Spinal cord (tissue), 10 donors: ENCODE data around the gene ANKRD37. TPM values are rescaled to one million over a fixed set of nuclear protein-coding genes. Genes with fewer than 3 reads are reported as not detected.

Experiments
- DNase-seq, 6 donors: peaks; one replicate each; pipeline versions ENCODE4 v3.0.0 to v3.0.0-alpha.2; 2013 to 2015; ENCODE audit warnings: low spot score in 6 of 6, low read depth in 4 of 6
- H3K27ac ChIP-seq: one replicate; pipeline ENCODE4 v1.5.1; 2013; ENCODE audit warnings: low read depth, low read length, control low read depth
- H3K27me3 ChIP-seq: one replicate; pipeline ENCODE4 v1.6.1; 2013; ENCODE audit warnings: low read length; ENCODE audit not compliant: control insufficient read depth, insufficient read depth
- H3K36me3 ChIP-seq: one replicate; pipeline ENCODE4 v1.6.1; 2013; ENCODE audit warnings: low read length; ENCODE audit not compliant: control insufficient read depth, insufficient read depth
- H3K4me1 ChIP-seq: one replicate; pipeline ENCODE4 v1.6.1; 2013; ENCODE audit warnings: low read length; ENCODE audit not compliant: control insufficient read depth, insufficient read depth
- H3K4me3 ChIP-seq: one replicate; pipeline ENCODE4 v1.5.1; 2013; ENCODE audit warnings: low read depth, low read length, control low read depth
- H3K9me3 ChIP-seq: one replicate; pipeline ENCODE4 v1.6.1; 2013; ENCODE audit warnings: low read length; ENCODE audit not compliant: control insufficient read depth, insufficient read depth
- WGBS: methylation state at CpG from one replicate; pipeline ENCODE4 v1.1.5; 2013; ENCODE audit warnings: missing lambda C conversion rate; ENCODE audit not compliant: insufficient coverage; 5-methylcytosine and 5-hydroxymethylcytosine counted together
- polyA plus RNA-seq, 2 donors: library from polyadenylated mRNA; unstranded; fragments of 120-200 nt; gene quantifications; one replicate each; pipeline ENCODE4 v1.2.1, GENCODE V29; 2013; ENCODE audit not compliant: insufficient read length in 2 of 2
- total RNA-seq, 2 donors: library from RNA; depleted of rRNA in 1 of 2; stranded (reverse); fragments of 120-200 nt in 1 of 2; fragments of >200 nt in 1 of 2; gene quantifications; one replicate each; pipeline versions ENCODE4 v1.2.3 to v1.2.4, GENCODE V29; 2013 to 2014
- donor health status: healthy.

Gene ANKRD37
- total and polyA plus RNA-seq, 4 donors = 17.5 to 28.6 (median 22.8) TPM

DNA sequence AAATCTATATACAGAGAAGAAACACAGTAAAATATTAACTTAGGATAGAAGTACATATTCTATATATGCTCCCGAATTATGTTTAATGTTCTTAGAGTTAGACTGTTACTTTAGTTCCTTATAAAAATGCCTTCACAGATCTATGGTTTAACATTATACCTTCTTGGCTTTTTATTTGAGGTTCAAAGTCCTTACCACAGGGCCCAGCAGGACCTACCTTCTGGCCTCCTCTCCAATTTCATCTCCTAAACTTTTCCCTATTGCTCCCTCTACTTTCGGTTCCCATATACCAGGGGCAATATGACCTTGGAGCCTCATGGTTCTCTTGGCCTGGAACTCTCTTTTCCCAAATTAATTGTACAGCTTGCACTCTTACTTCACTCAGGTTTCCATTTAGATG, 11.8 kb downstream of the ANKRD37 start:
- no peaks in the 10 kb centered on the region for H3K4me1 ChIP-seq
- H3K27me3 ChIP-seq = no peaks in the 10 kb centered on the region
- 100% methylated on average over 1 of the region's 2 CpGs for WGBS
- peaks cover 36% of the 10 kb centered on the region for H3K36me3 ChIP-seq
- H3K27ac ChIP-seq = no peak overlapping the region
- no peaks in the 10 kb centered on the region for H3K9me3 ChIP-seq
- H3K4me3 ChIP-seq = no peak overlapping the region
- DNase-seq = no peak

DNA sequence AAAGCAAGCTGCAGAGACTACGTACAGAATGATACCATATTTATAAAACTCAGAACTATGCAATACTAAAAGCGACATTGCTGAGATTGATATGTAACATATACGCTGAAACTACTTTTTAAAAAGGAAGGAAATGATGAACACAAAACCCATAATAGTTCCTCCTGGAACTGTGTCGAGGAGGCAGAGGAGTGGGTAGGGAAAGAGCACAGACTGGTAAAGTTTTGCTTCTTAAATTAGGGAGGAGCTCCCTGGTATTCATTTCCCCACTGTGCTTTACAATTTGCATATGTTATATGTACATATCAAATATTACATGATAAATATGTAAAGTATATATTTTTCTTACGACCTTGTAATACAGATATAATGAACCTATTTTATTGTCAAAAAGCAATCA, 15.2 kb downstream of the ANKRD37 start:
- no peaks in the 10 kb centered on the region for H3K27me3 ChIP-seq
- no CpG with 5 or more reads among the region's 5 CpGs for WGBS
- peaks cover 16% of the 10 kb centered on the region for H3K36me3 ChIP-seq
- DNase-seq = no peak
- no peak overlapping the region for H3K27ac ChIP-seq
- no peaks in the 10 kb centered on the region for H3K9me3 ChIP-seq
- no peak overlapping the region for H3K4me3 ChIP-seq
- no peaks in the 10 kb centered on the region for H3K4me1 ChIP-seq

DNA sequence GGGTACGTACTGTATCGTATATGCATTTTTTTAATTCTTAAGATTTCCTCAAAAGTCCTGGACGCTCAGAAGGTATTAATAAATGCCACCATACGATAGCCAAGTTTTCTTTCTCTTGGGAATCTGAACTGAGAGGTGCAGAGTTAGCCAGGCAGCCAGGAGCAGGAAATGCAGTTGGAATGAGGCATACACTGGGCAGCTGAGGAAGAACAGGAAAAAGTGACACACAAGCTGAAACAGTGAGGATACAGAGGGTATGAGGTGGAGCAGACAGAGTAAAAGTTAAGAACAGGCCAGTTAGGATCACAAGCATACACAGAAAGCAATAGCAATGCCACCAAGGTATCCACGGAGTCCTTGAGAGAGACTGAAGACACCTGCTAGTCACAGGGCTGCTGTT, 15.8 kb downstream of the ANKRD37 start:
- no peak for DNase-seq
- peaks cover 16% of the 10 kb centered on the region for H3K36me3 ChIP-seq
- no peaks in the 10 kb centered on the region for H3K4me1 ChIP-seq
- H3K9me3 ChIP-seq = no peaks in the 10 kb centered on the region
- H3K27ac ChIP-seq = no peak overlapping the region
- H3K27me3 ChIP-seq = no peaks in the 10 kb centered on the region
- 100% methylated on average over 5 of the region's 5 CpGs for WGBS
- H3K4me3 ChIP-seq = no peak overlapping the region

DNA sequence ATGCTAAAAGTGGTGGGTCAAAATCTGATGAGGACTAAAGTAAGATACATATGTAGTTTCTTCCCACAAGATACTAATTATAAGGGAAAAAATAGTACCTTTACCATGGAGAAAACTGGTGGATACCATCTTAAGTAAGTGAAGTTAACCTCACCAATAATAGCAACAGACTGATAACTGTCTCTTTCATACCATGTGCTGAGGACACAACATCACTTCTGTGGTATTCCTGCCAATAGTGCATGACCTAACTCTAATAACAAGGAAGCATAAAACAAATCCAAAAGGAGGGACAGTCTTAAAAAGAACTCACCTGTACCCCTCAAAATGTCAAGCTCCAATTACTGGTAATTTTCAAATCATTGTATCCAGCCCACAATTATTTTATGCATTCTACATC, 20.3 kb downstream of the ANKRD37 start:
- no peak for DNase-seq
- H3K36me3 ChIP-seq = peaks cover 24% of the 10 kb centered on the region
- H3K4me3 ChIP-seq = no peak overlapping the region
- H3K4me1 ChIP-seq = no peaks in the 10 kb centered on the region
- H3K27ac ChIP-seq = no peak overlapping the region
- H3K27me3 ChIP-seq = no peaks in the 10 kb centered on the region
- no peaks in the 10 kb centered on the region for H3K9me3 ChIP-seq

DNA sequence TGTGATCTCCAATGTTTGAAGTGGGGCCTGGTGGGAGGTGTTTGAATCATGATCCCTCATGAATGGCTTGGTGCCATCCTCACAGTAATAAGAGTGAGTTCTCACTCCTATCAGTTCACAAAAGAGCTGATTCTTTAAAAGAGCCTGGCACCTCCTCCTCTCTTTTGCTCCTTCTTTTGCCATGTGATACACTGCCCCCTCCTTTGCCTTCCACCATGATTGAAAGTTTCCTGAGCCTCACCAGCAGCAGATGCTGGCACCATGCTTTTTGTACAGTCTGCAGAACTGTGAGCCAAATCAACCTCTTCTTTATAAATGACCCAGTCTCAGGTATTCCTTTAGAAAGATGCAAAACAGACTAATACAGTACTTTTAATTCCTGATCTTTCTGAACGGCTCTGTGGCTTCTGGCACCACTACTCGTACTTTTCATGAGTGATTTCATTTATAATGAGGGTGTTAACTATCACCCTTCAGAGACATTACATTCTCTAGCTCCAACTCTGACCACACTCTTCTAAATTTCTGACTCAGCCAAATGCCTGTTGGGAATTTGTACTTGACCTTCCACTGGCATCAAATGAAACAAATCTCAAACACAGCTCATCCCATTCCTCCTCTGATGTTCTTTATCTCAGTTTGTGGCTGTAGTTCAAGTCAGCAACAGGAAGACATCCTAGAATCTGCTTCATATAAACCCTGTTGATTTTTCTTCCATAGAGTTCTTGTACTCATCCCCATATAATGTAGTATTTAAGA, 24.9 kb downstream of the ANKRD37 start:
- Histone ChIP-seq H3K9me3 (no peaks in the 10 kb centered on the region), H3K4me3 (no peak overlapping the region), H3K36me3 (peaks cover 19% of the 10 kb centered on the region), H3K4me1 (peaks cover 13% of the 10 kb centered on the region), H3K27me3 (no peaks in the 10 kb centered on the region), H3K27ac (no peak overlapping the region)
- no CpG with 5 or more reads among the region's 2 CpGs for WGBS
- peak in 1 of 6 donors; percentile 13 for DNase-seq

DNA sequence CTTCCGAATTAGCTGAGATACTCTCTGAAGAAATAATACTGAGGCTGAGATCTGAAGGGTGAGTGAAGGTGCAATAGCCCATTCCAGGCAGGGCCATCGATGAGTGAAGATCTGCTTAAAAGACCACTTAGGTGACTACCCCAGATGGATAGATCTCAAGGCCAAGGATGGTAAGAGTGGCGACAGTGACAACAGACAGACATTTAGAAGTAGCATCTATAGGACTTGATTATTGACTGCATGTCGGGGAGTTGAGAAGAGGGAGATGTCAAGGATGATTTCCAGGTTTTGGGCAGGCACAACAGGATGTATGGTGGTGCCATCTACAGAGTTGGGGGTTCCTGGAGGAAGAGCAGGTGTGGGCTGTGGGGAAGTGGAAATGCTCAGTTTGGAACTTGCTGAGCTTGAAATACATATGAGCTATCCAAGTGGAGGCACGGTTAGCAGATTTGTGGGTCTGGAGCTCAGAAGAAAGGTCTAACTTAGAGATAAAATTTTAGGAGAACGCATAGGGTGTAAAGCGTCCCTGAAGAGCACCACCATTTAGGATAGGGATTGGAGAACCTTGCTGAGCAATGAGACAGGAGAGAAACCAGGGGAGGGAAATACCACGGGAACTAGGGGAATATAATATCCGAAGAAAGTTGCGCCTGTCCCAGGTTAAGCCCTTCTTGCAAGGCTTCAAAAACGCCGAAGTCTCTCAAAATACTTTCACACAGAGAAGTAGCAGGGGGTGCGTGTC, 28.4 kb downstream of the ANKRD37 start:
- H3K36me3 ChIP-seq = peaks cover 5% of the 10 kb centered on the region
- H3K4me1 ChIP-seq = peaks cover 18% of the 10 kb centered on the region
- WGBS = 16% methylated on average over 12 of the region's 13 CpGs
- no peaks in the 10 kb centered on the region for H3K9me3 ChIP-seq
- peak in 3 of 6 donors; percentile 26 to 75 (median 47) for DNase-seq
- peak overlapping the region; percentile 93 for H3K27ac ChIP-seq
- H3K27me3 ChIP-seq = no peaks in the 10 kb centered on the region
- H3K4me3 ChIP-seq = peak overlapping the region; percentile 93

DNA sequence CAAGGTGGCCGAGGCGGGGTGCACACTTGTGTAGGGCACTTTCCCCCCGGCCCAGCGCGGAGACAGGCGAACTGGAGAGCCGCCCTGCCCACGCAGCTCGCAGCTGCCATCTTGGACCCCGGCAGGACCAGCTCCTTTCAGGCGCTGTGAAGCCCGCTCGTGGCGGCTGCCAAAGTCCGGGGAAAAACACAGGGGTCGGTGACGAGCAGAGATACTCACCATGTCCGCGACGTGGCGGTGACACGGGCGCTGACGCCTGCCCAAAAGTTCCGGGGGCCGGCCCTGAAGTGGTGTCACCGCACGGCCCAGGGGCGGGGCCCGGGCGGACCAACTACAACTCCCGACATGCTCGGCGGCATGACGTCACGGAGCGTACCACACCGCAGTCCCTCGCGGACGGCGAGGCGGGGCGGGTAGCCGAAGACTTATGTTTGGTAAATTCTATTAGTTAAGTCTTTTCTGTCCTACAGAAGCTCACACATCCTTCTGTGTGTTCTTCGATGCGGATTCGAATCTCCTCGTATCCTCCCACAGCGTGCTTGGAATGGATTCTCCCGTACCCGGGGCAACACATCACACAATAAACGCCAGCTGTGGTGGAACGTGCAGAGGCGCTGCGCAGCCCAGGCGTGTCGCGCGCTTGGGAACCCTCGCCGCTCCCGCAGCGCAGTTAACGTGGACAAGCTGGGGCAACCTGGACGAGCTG, 29.2 kb downstream of the ANKRD37 start, which contains the start of gene UFSP2:
Gene UFSP2, minus strand, starts transcription at position 318 of the 706 bp plus-strand sequence. Its CDS starts 96 bp downstream, at position 222.
- peaks cover 18% of the 10 kb centered on the region for H3K4me1 ChIP-seq
- H3K27me3 ChIP-seq = no peaks in the 10 kb centered on the region
- under 1% methylated on average over 66 of the region's 66 CpGs for WGBS
- H3K9me3 ChIP-seq = no peaks in the 10 kb centered on the region
- H3K27ac ChIP-seq = peak within 1 kb of the TSS; percentile 93
- peaks cover 5% of the 10 kb centered on the region for H3K36me3 ChIP-seq
- peak; percentile 84 to 98 (median 91) for DNase-seq
- peak within 1 kb of the TSS; percentile 93 for H3K4me3 ChIP-seq

DNA sequence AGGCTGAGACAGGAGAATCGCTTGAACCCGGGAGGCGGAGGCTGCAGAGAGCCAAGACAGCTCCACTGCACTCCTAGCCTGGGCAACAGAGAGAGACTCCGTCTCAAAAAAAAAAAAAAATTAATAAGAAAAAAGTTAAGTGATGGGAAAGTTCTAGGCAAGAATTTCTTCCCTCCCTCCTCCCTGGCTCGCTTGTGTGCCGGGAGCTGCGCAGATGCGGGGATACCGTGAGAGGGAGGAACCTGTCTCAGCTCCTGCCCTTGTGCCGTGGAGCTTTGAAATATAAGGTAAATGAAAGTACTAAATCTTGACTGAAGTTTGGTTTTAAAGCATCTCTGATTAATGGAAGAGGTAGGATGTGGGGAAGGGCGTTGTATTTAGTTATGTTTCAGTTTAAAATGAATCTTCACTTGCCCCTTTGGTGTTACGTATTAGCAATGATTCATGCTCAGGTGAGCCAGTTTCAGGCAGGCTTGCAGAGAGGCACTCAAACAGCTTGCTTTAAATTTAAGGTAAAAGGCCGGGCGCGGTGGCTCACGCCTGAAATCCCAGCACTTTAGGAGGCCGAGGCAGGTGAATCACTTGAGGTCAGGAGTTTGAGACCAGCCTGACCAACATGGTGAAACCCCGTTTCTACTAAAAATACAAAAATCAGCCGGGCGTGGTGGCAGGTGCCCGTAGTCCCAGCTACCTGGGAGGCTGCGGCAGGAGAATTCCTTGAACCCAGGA, 30.5 kb downstream of the ANKRD37 start:
- Histone ChIP-seq H3K27ac (no peak overlapping the region), H3K9me3 (no peaks in the 10 kb centered on the region), H3K36me3 (peaks cover 5% of the 10 kb centered on the region), H3K4me3 (no peak overlapping the region), H3K4me1 (peaks cover 18% of the 10 kb centered on the region), H3K27me3 (no peaks in the 10 kb centered on the region)
- 100% methylated on average over 14 of the region's 22 CpGs for WGBS
- no peak for DNase-seq

DNA sequence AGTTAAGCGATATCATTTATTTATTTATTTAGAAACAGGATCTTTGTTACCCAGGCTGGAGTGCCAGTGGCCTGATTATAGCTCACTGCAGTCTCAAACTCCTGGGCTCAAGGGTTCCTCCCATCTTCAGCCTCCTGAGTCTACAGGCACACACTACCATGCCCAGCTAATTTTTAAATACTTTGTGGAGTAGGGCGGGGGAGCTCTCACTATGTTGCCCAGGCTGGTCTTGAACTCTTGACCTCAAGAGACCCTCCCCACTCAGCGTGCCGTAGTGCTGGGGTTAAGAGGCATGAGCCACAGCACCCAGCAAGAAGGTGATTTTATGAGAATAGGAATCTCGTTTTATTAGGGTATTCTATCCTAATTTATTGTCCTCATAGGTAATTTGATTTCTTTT, 33.0 kb downstream of the ANKRD37 start:
- no peak overlapping the region for H3K27ac ChIP-seq
- H3K4me3 ChIP-seq = no peak overlapping the region
- H3K4me1 ChIP-seq = peaks cover 10% of the 10 kb centered on the region
- H3K36me3 ChIP-seq = peaks cover 2% of the 10 kb centered on the region
- no peak for DNase-seq
- H3K9me3 ChIP-seq = no peaks in the 10 kb centered on the region
- no CpG with 5 or more reads among the region's 5 CpGs for WGBS
- H3K27me3 ChIP-seq = no peaks in the 10 kb centered on the region
